IMR-90 (cell line): ENCODE measurements around the gene STRIP2.

ENCODE experiments used
- BHLHE40 ChIP-seq: fragments of 150-350 bp; IDR thresholded peaks from 2 replicates; pipeline ENCODE4 v1.6.1; 2016; ENCODE audit warnings: mild to moderate bottlenecking, low read depth, low read length
- CTCF ChIP-seq: conservative IDR thresholded peaks from 2 replicates; pipeline ENCODE4 v1.5.1; 2012; ENCODE audit warnings: mild to moderate bottlenecking, low read depth, low read length, improper control_type of control experiment
- ELK1 ChIP-seq: fragments of 150-350 bp; IDR thresholded peaks from 2 replicates; pipeline ENCODE4 v1.6.1; 2016; ENCODE audit warnings: low read depth, mild to moderate bottlenecking, low read length, moderate library complexity, borderline replicate concordance
- MAFK ChIP-seq: IDR thresholded peaks from 2 replicates; pipeline ENCODE4 v1.6.1; 2012; ENCODE audit warnings: low read depth, low read length, improper control_type of control experiment
- MAZ ChIP-seq: IDR thresholded peaks from 2 replicates; pipeline ENCODE4 v1.6.1; 2012; ENCODE audit warnings: low read depth, mild to moderate bottlenecking, low read length, improper control_type of control experiment, moderate library complexity, borderline replicate concordance
- MXI1 ChIP-seq: IDR thresholded peaks from 2 replicates; pipeline ENCODE4 v1.6.1; 2012; ENCODE audit warnings: low read depth, mild to moderate bottlenecking, low read length, moderate library complexity, borderline replicate concordance
- NFE2L2 ChIP-seq: fragments of 150-350 bp; IDR thresholded peaks from 2 replicates; pipeline ENCODE4 v1.6.1; 2016; ENCODE audit warnings: low read depth, mild to moderate bottlenecking, low read length
- POLR2A ChIP-seq: IDR thresholded peaks from 2 replicates; pipeline ENCODE4 v1.6.1; 2012; ENCODE audit warnings: mild to moderate bottlenecking, low read depth, low read length
- RAD21 ChIP-seq: IDR thresholded peaks from 2 replicates; pipeline ENCODE4 v1.6.1; 2012; ENCODE audit warnings: low read length, improper control_type of control experiment
- RFX5 ChIP-seq: IDR thresholded peaks from 2 replicates; pipeline ENCODE4 v1.8.0; 2012; ENCODE audit warnings: low read depth, mild to moderate bottlenecking, low read length, moderate library complexity
- USF2 ChIP-seq: fragments of 150-350 bp; IDR thresholded peaks from 2 replicates; pipeline ENCODE4 v1.6.1; 2017; ENCODE audit warnings: mild to moderate bottlenecking, antibody characterized with exemption, low read length, low read depth

GRCh38 chr7:129435414-129435829 lies 1.2 kb downstream of the STRIP2 start:
- TF ChIP-seq CTCF (no peak), POLR2A (no peak), ELK1 (no peak), RFX5 (no peak), USF2 (no peak), BHLHE40 (no peak), NFE2L2 (no peak), RAD21 (no peak), MAZ (no peak), MXI1 (no peak), MAFK (no peak)
